Measurements from ENCODE around the gene NR2F2.

The NR2F2 gene

DNA sequence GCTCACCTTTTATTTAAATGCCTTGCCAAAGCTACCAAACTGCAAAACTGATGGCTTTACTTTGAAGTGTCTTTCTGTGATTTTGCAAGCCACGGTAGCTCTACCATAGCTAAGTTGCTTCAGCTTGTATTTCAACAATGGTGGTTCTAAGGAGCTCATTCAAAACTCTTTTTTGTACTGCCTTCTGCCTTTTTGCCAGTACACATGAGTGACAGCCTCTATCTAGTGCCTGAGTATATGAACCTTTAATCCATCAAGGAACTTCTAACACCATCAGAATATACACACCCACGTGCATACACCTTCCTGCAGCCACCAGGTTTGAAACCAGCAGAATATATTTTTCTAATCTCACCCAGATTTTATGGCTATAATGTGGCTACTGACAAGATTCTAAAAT is 10.4 kb upstream of the NR2F2 start:
- DNase-seq = no peak

DNA sequence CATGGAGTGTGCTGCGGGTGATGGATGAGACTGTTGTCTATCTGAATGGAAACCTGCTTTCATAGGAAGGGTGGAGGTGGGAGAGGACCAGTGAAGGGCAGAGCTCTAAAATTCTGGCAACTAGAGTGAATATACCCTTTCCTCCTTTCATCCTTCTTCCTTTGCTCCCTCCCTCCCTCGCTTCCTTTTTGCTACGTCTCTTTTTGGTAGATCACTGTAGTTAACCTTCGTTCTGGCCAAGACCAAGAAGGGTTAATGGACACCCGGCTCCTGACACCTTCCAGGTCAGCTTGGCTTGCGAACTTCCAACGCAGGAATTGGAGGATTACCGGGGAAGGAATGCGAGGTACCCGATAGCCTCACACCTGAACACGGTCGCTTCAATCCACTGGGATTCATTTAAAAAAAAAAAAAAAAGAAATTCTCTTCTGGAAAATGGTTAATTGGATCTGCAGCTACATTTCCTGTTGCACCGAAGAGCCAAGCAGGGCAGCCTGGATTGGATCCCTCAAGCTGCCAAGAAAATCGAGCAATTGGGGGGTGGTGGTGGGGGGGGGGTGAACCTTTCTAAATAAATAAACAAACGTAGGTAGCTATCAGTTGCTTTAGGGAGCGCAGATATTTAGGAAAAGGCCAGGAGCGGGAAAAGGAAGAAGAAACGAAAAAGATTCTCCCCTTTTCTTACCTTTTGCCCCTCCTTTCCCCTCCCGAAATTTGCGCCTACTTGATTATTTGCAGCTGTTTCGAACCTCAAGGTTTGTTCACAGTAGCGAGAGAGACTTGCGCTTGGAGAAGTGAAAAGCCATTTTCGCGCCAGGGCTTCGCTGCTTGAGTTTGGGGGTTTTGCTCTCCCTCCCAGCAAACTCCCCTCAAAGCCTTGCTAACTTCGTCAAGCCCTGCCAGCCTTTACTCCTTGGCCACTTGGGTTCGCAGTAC is 9.5 kb upstream of the NR2F2 start:
- DNase-seq = no peak

DNA sequence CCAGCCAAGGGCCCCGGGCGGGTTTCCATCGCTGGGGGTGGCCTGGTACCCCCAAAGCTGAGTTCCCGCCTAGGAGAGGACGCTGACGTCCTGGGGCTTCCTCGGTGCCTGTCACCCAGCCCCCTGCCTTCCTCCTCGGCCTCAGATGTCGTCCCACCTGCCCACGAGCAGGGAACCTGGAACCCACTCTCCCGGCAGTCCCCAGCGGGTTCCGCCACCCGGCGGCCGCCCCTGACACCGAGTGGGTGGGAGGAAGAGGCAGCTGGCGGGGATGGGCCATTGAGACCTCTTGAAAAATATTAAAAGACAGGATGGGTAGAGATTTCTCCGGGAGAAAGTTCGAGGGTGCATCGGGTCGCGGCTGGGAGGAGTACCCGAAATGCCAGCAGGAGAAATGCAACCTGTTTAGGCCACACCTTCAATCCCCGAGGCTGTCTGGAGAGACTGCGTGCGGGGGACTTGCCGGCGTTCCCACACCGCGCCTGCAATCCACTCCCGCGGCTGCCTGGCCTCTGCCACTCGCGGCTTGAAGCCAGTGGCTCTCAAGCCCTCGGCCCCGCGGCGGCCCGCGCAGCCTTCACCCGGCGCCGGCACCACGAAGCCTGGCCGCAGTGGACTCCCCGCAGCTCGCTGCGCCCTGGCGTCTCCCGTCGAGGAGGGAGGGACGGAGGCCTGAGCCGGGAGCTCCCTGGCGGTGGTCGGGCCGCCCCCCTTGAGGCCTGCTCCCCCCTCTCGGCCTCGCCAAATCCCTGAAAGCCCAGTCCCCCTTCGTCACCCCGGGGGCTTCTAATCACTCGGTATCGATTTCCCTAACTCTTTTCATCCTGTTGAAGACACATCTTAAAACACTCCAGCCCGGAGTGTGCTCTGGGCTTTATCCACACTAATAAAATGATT is 8.6 kb upstream of the NR2F2 start:
- no peak for DNase-seq

DNA sequence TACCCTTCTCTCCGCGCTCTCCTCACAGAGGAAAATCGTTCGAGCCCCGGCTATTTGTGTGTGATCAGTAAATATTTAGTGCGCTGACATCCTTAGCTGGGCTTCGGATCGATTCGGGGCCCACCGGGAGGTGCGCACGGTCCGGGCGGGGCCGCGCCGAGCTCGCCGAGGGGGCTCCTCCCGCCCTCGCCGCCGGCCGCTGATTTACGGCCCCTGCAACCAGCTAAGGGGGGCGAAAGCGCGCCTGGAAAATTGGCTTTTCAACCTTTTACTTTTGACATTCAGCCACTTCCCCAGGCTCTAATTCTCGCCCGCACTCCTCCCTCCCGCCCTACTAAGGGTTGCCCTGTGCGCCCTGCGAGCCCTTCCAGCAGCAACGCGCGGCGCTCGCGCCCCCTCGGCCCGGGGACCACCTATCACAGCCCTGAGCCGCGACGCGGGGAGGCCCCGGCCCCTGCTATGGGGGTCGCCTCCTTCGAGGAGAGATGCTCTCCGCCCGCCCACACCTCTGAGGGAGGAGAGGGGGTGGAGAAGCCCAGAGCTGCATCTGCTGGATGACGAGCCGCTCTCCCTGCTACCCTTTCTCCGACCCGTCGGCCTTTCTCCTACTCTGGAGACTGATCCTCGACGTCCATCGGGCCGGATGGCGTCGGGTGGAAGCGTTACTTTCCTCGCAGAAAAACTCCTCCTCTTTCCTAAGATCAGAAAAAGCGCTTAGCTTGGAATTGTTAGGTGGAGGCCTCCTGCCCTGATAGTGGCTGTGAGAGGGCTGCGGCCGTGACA is 7.8 kb upstream of the NR2F2 start:
- DNase-seq = no peak

DNA sequence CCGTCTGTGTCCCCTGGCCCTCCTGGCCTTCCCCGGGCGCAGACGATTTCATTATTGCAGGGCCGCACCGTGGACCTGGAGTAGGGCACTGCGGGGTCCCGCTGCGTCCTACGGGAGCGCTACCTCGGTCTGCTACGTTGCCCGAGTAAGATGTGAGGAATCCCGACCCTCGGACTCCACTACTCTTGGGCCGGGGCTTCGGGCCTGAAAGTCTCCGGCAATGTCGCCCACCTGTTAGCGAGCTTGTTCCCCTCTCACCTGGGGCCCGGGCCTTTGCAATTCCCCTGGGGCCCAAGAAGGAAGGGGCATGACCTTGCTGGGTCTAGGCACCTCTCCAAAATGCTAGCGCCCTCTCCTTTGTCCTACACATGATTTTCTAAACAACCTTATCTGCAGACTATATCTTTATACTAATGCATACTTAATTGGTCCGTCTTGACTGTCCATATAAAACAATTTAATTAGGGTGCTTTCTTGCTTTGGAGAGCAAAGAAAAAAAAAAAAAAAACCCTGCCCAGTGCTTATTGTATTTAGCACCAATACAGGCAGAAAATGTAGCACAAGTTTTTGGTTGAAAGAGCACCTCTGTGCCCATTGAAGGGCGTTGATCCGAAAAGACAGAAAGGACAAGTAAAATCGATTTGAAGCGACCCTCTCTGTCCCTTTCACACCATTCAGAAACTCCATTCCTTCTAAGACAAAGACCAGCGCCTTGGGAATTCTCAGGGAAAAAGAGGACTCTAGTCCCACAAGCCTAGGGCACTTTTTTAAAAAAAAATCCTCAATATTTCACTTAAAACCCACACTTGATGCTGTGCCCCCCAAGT is 7.0 kb upstream of the NR2F2 start:
- no peak for DNase-seq

DNA sequence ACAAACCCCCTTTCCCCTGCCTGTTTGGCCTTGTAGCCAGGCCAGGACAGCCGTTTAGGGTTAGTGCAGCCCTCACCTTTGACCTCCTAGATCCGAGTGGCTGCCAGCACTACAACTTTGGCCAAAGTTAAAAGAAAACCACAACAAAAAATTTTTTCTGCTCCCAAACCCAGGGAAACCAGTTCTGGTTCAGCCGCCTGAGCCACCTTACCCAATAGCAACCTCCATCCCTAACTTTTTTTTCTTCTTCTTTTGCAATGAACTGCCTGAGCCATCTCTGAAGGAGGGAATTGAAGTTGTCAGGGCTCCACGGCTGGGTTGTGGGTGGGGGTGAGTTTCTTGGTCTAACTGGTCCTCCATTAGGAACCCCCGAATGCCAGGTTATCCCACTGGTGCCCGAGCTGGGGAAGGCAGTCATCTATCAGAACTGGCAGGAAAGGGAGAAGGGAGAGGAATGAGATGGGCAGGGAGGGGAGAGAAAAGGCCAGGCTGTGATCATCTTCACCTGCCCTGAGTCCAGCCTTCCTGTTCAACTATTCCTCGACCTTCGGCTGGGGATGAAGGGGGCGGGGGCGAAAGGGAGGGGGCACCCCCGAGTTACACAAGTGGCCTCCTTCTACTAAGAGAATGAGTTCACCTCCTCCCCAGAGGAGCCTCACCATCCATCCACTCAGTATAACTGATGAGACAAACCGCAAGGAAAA is 6.2 kb upstream of the NR2F2 start:
- DNase-seq = no peak

DNA sequence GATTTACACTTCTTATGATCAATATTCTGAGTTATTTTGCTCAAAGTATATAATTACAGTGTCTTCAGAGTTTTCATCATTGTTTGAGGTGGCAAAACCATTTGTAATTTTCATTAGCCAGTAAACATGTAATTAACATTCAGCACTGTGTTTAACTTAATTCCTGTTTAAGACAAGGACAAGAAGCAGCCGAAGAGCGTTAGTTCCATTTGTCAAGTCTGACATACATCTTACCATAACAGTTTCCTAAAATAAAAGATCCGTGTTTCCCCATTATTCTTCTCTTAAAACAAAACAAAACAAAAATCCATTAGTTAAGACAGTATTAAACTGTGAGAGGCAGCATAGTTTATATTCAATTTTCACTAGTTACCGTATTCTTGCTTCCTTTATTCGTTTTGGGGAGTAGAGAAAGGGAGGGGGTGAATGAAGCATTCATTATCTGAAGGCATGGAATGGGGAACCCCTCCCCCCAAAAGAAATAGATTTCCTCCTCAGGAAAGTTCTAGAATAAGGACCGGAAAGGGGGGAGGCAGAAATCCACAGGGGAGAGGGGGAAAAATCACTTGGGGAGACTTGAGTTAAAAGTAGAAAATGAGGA is 5.5 kb upstream of the NR2F2 start:
- DNase-seq = no peak

DNA sequence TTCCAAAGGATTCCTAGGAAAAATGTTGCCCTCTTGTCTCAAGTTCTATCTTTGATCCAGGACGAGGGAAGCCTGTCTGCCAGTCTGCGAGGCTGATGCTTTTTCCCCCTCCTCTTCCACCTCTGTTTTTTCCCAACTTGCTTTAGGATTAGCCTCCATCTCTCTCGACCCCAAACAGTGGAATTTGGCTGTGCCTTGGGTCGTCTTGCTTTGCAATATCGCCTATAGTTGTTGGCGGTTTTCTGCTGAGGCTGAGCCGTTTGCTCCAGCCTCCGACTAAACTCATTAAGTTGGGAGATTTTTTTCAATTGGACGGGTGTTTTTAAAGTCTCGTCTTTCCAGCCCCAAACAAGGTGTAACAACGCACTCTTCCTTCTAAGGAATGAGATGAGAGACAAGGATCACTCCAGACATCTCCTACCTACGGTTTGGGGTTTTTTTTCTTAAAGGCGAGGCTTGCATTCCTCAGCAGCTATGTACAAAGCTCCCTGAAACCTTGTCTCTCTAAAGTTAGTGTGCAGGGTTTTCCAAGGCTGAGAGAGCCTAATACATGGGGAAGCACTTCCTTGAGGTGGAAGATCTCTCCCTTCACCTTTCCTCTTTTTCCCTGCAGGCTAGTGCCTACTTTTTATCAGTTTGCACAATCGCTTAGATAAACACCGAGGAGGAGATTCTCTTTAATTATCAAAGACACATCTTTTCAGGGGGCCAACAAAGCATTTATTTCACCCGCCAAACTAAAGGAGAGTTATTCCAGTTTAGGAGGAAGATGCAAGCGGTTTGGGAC is 4.8 kb upstream of the NR2F2 start:
- DNase-seq = no peak

DNA sequence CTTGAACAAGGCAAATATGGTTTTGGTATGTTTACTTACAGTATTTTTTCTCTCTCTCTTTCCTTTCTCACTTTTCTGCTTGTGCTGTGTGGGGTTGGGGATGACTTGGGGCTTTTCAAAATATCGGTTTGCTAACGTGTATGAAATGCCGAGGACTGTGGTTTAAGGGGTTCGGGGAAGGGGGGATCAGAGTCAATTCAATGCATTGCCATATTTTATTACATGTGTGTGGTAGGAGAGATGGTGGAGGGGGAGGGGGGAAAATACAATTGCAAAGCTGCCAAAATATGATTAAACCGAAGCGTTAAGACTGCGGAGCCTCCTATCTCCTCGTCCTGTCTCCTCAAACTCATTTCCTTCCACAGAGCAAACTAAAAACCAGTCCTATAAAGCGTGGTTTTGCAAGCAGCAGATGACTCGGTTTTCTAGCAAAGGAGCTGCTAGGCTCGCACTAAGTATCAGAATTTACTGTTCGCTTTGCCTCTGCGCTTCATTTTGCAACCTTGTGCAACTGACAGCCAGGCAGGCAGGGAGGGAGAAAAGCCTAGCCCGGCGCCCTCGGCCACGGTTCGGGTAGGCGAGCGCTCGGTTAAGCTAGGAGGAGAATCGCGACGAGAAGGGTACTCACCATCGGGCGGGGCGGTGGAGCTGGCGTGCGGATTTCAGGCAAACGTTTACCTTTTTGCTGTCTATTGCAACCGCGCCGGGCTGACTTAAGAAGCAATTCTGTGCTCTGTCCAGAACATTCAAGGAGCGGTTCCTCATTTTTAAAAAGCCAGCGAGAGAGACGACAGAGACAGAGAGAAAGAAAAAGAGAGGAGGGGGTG is 4.0 kb upstream of the NR2F2 start:
- DNase-seq = peak; percentile 71 to 81

DNA sequence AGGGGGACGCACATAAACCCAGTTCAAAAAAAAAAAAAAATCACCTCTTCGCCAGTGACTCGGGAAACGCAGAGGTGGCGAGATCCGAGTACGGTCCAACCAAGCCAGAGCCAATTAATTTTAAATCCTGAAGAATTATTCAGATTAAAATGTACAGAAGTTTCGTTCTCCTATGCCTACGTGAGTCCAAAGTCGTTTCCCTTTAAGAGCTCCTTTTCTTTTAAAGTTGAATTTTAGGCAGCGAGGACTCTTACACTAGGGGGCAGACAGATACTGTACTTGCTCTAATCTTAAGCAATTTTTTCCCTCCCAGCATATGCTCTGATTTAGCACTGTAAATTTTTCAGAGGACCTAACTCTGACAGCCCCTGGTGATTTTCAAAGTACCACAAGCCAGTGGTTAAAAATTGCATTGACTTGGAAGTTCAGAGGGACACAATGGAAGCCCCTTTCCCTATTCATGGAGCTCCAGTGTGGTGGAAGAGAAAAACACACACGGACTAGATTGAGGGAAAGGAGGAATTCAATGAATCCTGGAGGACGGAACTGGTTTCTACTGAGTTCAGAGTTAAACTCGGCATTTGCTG is 3.3 kb upstream of the NR2F2 start:
- peak; percentile 79 to 85 for DNase-seq

DNA sequence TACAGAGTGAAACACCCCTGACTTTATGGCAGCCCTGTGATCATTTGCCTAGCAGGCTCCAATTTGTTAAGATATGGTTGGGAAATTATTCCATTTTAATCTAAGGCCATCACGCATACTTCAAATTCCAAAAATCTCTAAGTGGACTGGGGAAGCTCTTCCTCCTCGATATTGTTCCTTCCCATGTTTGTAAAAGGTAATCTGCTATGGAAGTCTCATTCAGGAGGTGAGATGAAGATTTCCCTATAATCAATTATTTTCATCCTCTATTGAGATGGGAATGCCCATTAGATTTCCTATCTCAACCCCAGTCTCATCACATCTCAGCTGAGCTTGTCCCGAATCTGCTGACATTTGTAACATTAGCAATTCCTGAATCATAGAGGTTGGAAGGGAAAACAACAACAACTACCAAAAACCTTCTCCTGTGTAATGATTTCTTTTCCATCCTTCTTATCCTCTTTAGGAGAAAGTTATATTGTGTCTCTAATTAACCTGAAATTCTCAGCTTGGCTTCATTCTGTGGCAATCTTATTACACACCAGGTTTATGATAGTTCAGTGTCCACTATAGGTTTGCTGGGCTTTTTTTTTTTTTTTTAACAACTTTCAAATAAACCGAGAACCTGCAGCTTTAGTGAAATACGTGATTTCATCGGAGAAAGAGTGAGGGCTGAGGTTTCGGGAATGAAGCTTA is 2.2 kb upstream of the NR2F2 start:
- no peak for DNase-seq

DNA sequence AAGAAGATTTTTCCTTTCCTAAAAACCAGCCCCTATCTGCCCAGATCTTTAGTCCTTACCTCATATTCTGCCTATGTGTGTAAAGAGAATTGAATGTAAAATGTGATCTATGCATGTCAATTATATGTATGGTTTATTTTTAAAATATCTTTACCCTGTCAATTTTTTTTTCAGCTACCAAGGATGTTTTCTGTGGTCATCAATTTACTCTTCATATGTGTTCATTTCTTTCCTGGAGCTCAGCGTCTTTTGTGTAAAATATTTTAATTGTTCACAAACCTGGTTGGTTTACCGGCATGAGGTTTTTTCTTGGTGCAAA is 1.7 kb upstream of the NR2F2 start:
- no peak for DNase-seq

DNA sequence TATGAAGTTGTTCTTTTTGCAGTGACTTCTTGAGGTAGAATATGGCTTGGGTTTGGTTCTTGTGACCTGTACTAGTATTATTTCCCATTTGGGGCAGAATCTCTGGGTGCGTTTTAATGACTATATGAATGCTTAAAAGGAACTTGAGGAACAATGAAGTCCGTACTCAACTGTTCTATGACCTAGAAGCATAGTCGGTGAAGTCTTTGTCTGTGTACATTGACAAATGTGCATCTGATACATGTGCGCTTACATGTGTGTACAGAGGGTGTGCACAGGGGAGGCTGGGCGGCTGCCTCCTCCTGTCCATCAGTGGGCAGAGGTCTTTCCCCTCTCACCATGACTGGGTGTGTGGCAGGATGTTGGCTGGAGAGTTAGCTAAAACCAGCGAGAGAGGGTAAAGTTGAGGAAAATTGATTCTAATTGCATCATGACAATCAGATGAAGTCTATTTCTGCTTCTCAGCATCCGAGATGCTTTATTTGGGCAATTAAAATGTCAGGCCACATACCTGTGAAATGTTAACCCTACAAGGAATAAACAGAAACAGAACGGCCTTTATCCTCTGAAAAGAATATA is 1.0 kb upstream of the NR2F2 start:
- no peak for DNase-seq

DNA sequence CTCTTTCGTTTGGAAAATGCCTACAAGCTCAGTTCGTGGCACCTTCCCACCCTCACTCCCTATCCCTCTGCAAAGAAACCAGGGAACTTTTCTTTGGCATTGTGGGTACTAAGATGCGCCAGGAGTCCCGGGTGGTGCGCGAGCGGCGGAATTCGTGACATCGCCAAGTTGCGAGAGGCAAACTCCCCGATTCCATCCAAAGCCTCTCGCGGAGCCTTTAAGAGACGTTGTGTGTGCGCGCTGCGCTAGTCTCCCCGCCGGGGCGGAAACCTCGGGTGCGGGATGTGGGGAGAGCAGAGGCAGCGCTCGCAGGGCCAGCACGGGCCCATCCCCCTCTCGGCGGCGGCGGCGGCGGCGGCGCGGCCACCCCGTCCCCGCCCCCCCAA is 443 bp upstream of the NR2F2 start:
- no peak for DNase-seq

DNA sequence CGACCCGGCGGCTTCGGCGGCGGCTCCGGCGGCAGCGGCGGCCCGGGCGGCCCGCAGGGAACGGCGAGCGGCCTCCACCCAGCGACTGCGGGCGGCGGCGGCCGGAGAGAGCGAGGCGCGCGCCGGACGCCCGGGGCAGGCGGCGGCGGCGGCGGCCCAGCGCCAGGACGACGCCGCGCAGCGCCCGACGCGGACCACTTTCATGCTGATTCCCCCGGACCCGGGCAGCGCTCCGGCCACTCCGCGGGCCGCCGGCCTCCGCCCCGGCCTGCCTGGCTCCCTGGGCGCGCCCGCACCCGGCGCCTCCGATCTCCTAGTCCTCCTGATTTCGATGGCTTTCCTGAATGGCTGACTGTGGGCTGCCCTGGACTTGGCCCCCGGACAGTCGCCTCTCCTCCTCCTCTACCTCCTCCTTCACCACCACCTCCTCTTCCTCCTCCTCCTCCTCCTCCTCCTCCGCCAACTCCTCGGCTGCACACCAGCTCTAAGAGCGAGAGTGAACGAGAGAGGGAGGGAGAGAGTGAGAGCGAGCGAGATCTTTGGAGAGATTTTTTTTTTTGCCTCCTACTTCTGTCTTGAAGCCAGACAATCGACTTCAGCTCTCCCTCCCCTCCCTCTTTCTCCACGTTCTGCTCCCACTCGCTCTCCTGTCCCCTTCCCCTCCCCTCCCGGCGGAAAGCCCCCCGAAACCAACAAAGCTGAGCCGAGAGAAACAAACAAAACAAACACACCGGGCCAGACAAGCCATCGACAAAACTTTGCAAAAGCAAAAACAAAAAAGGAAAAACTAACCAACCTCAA is 844 bp downstream of the NR2F2 start:
- no peak for DNase-seq

DNA sequence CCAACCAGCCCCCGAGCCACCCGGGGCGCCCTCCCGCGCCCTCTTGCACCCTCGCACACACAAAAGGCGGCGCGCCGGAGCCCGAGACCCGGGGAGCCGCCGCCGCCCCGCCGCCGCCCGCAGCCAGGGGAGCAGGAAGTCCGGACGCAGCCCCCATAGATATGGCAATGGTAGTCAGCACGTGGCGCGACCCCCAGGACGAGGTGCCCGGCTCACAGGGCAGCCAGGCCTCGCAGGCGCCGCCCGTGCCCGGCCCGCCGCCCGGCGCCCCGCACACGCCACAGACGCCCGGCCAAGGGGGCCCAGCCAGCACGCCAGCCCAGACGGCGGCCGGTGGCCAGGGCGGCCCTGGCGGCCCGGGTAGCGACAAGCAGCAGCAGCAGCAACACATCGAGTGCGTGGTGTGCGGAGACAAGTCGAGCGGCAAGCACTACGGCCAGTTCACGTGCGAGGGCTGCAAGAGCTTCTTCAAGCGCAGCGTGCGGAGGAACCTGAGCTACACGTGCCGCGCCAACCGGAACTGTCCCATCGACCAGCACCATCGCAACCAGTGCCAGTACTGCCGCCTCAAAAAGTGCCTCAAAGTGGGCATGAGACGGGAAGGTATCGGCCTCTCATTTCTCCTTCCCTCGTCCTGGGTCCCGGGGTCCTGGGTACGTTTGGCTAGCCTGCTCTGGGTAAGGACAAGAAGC is 1.6 kb downstream of the NR2F2 start:
- DNase-seq = no peak

All from AML-193 (cell line).